Keratinocyte (primary cell): ENCODE measurements around the gene CDK10. TPM values are rescaled to one million over a fixed set of nuclear protein-coding genes. Genes with fewer than 3 reads are reported as not detected.

Experiments
- DNase-seq: peaks from one replicate; pipeline ENCODE4 v3.0.0-alpha.2; 2011; ENCODE audit warnings: low read depth, missing footprints, low spot score
- FAIRE-seq: peaks from 2 replicates; lab custom pipeline; 2011; peaks lifted over from hg19 to GRCh38; lab: Jason Lieb, UNC
- H2AFZ ChIP-seq: 2 replicates; pipeline ENCODE4 v1.6.0; 2012; ENCODE audit warnings: low read length, control low read depth, inconsistent platforms; ENCODE audit not compliant: control insufficient read depth
- H3K27ac ChIP-seq: 2 replicates; pipeline ENCODE4 v1.5.1; 2011; ENCODE audit warnings: low read length; ENCODE audit not compliant: control insufficient read depth, insufficient read depth
- H3K27me3 ChIP-seq: 3 replicates; pipeline ENCODE4 v1.6.0; 2011; ENCODE audit warnings: low read length; ENCODE audit not compliant: control insufficient read depth, insufficient read depth; ENCODE audit errors: extremely low read depth
- H3K36me3 ChIP-seq, 2 experiments: 2 replicates in 1 of 2; 3 replicates in 1 of 2; pipeline ENCODE4 v1.5.1; 2011; ENCODE audit warnings: low read length in 2 of 2, mild to moderate bottlenecking in 1 of 2; ENCODE audit not compliant: control insufficient read depth in 2 of 2, insufficient read depth in 2 of 2; ENCODE audit errors: extremely low read depth in 1 of 2
- H3K4me1 ChIP-seq: 3 replicates; pipeline ENCODE4 v1.5.1; 2011; ENCODE audit warnings: low read length; ENCODE audit not compliant: control insufficient read depth, insufficient read depth; ENCODE audit errors: extremely low read depth
- H3K4me2 ChIP-seq: 3 replicates; pipeline ENCODE4 v1.6.0; 2011; ENCODE audit warnings: low read depth, low read length; ENCODE audit not compliant: control insufficient read depth, insufficient read depth; ENCODE audit errors: extremely low read depth
- H3K4me3 ChIP-seq, 3 experiments: fragments of 200-600 bp in 1 of 3; sonication (generic) in 1 of 3; 2 replicates in 2 of 3; 3 replicates in 1 of 3; pipeline ENCODE4 v1.5.1; 2011 to 2016; ENCODE audit warnings: low read length in 3 of 3, mild to moderate bottlenecking in 3 of 3, control low read depth in 2 of 3, inconsistent platforms in 1 of 3, low read depth in 1 of 3, mixed read lengths in 1 of 3, mixed run types in 1 of 3, moderate library complexity in 1 of 3; ENCODE audit not compliant: control insufficient read depth in 2 of 3, insufficient read depth in 2 of 3; ENCODE audit errors: extremely low read depth in 1 of 3
- H3K79me2 ChIP-seq: 2 replicates; pipeline ENCODE4 v1.6.0; 2012; ENCODE audit warnings: low read length; ENCODE audit not compliant: control insufficient read depth, insufficient read depth
- H3K9ac ChIP-seq: 3 replicates; pipeline ENCODE4 v1.6.0; 2011; ENCODE audit warnings: low read length; ENCODE audit not compliant: control insufficient read depth, insufficient read depth; ENCODE audit errors: extremely low read depth
- H3K9me1 ChIP-seq: 3 replicates; pipeline ENCODE4 v1.6.0; 2011; ENCODE audit warnings: low read length; ENCODE audit not compliant: control insufficient read depth, insufficient read depth; ENCODE audit errors: extremely low read depth
- H3K9me3 ChIP-seq: 2 replicates; pipeline ENCODE4 v1.5.1; 2012; ENCODE audit warnings: low read depth, low read length; ENCODE audit not compliant: control insufficient read depth
- H4K20me1 ChIP-seq: 3 replicates; pipeline ENCODE4 v1.6.0; 2011; ENCODE audit warnings: low read length; ENCODE audit not compliant: control insufficient read depth, insufficient read depth; ENCODE audit errors: extremely low read depth
- EZH2 ChIP-seq: IDR thresholded peaks from one replicate; pipeline ENCODE4 v1.6.1; 2012; ENCODE audit warnings: inconsistent platforms, mild to moderate bottlenecking, low read length, moderate library complexity
- dilution Hi-C: fragments of 300-500 bp; cut with MboI; formaldehyde crosslinking; loops from one replicate; pipeline ENCODE4 v1.7.0; 2020; ENCODE audit warnings: low sequenced_read_pairs; ENCODE audit not compliant: extremely low pct_ligation_motif_present
- polyA plus RNA-seq, 5 experiments: library from polyadenylated mRNA; depleted of rRNA in 3 of 5; stranded (reverse) in 3 of 5; stranded (forward) in 1 of 5; unstranded in 1 of 5; fragments of >200 nt; gene quantifications; 1 replicate in 1 of 5; 2 replicates in 3 of 5; 3 replicates in 1 of 5; pipeline versions ENCODE4 v1.2.1 to v1.2.3, GENCODE V29; 2011 to 2012; ENCODE audit warnings: missing spikeins in 2 of 5, low read depth in 1 of 5, low replicate concordance in 1 of 5
- TF ChIP-seq, protein P1 (sequence below), 3 experiments: IDR thresholded peaks in 1 of 3; conservative IDR thresholded peaks in 1 of 3; optimal IDR thresholded peaks in 1 of 3; 2 replicates in 2 of 3; 3 replicates in 1 of 3; pipeline versions ENCODE3 to v1.5.1; 2011; ENCODE audit warnings: low read length in 3 of 3, mild to moderate bottlenecking in 3 of 3, moderate library complexity in 2 of 3, control low read depth in 1 of 3, inconsistent platforms in 1 of 3; ENCODE audit not compliant: insufficient read depth in 2 of 3; ENCODE audit errors: extremely low read depth in 1 of 3

CDK10 gene
- polyA plus RNA-seq, 1 donor (not counting 4 experiments of a cell fraction or from before 2014, with no cell fraction given), result 30.6 TPM

DNA sequence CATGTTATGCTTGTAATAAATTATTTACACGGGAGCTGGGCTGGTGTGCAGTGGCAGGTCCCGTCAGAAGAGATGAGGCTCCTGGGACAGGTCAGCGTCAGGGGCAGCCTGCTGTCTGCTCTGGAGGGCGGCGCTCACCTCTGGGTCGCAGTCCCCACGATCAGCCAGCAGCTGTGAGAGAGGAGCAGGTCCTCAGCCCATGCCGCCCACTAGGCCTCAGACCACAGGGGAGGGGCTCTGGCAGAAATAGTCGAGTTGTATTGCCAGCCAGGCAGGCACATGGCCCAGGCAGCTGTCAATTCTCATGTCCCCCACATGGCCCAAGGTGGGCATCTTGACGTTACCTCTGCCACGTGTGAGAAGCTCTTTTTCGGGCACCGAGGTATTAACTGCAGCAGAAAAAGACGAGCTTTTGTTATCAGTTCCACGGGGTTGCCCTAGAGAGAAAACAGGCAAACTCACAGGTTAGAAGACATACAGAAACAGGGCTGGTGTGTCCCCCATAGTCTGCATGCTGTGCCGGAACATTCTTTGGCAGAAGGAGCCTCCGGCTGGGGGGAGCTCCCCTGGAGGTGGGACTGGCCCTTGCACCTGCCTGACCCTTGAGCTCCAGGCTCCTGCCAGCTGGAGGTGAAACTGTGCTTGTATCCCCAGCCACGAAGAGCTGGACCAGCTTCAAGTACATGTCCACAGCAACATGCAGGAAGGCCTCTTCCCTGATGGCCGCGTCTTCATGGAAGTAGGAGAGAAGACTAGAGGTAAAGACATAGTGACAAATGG, 52.2 kb downstream of the CDK10 start:
- no peak overlapping the region for H3K9ac ChIP-seq
- H3K9me1 ChIP-seq, result no peaks in the 10 kb centered on the region
- H3K27me3 ChIP-seq, result no peaks in the 10 kb centered on the region
- no peak overlapping the region for H3K27ac ChIP-seq
- H3K9me3 ChIP-seq, result no peaks in the 10 kb centered on the region
- dilution Hi-C loops, result no loop called here
- H3K4me2 ChIP-seq, result no peak overlapping the region
- DNase-seq (no peak), FAIRE-seq (no peak)
- no peaks in the 10 kb centered on the region for H3K4me1 ChIP-seq
- peaks cover 46 to 47% of the 10 kb centered on the region in 2 experiments for H3K36me3 ChIP-seq
- no peak overlapping the region for H3K4me3 ChIP-seq
- TF ChIP-seq, protein P1, sequence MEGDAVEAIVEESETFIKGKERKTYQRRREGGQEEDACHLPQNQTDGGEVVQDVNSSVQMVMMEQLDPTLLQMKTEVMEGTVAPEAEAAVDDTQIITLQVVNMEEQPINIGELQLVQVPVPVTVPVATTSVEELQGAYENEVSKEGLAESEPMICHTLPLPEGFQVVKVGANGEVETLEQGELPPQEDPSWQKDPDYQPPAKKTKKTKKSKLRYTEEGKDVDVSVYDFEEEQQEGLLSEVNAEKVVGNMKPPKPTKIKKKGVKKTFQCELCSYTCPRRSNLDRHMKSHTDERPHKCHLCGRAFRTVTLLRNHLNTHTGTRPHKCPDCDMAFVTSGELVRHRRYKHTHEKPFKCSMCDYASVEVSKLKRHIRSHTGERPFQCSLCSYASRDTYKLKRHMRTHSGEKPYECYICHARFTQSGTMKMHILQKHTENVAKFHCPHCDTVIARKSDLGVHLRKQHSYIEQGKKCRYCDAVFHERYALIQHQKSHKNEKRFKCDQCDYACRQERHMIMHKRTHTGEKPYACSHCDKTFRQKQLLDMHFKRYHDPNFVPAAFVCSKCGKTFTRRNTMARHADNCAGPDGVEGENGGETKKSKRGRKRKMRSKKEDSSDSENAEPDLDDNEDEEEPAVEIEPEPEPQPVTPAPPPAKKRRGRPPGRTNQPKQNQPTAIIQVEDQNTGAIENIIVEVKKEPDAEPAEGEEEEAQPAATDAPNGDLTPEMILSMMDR (optimal IDR thresholded peaks at IDR 0.05 in 1 of 3, IDR thresholded peaks at IDR 0.05 in 1 of 3, conservative IDR thresholded peaks at IDR 0.05 in 1 of 3; ENCODE audit: extremely low read depth in 1 of 3, insufficient read depth in 2 of 3, low read length in 3 of 3), result no peak
- no peak for TF ChIP-seq EZH2
- H2AFZ ChIP-seq, result no peak overlapping the region
- peaks cover 2% of the 10 kb centered on the region for H3K79me2 ChIP-seq
- peaks cover 2% of the 10 kb centered on the region for H4K20me1 ChIP-seq

DNA sequence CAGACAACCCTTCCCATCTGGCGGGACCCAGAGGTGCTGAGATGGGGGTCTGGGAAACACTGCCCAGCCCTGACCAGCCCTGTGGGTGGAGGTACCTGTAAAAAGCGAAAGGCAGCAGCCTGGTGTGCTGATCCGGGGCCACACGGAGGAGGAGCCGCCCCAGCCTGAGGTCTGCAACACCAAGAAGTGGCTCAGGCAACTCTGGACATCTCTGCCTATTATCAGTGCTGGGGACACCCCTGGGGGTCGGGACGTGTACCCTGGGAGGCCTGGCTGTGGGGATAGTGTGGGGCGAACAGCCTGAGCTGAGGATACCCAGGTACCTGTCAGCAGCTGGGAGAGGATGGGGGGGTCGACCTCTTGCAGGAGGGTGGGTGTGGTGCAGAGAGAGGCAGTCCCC, 52.9 kb downstream of the CDK10 start:
- no peak overlapping the region for H2AFZ ChIP-seq
- DNase-seq, result no peak
- no peak overlapping the region for H3K9ac ChIP-seq
- no peaks in the 10 kb centered on the region for H3K4me1 ChIP-seq
- no peaks in the 10 kb centered on the region for H3K9me3 ChIP-seq
- TF ChIP-seq, protein P1 (optimal IDR thresholded peaks at IDR 0.05 in 1 of 3, IDR thresholded peaks at IDR 0.05 in 1 of 3, conservative IDR thresholded peaks at IDR 0.05 in 1 of 3; ENCODE audit: extremely low read depth in 1 of 3, insufficient read depth in 2 of 3, low read length in 3 of 3), result no peak
- TF ChIP-seq EZH2, result no peak
- peaks cover 43 to 47% of the 10 kb centered on the region in 2 experiments for H3K36me3 ChIP-seq
- dilution Hi-C loops, result no loop called here
- FAIRE-seq, result no peak
- no peaks in the 10 kb centered on the region for H3K27me3 ChIP-seq
- H3K79me2 ChIP-seq, result peaks cover 2% of the 10 kb centered on the region
- no peaks in the 10 kb centered on the region for H3K9me1 ChIP-seq
- H4K20me1 ChIP-seq, result peaks cover 2% of the 10 kb centered on the region
- no peak overlapping the region for H3K4me3 ChIP-seq
- H3K4me2 ChIP-seq, result no peak overlapping the region
- no peak overlapping the region for H3K27ac ChIP-seq
